ENCODE data around the gene IMMP2L. TPM values are rescaled to one million over a fixed set of nuclear protein-coding genes. Genes with fewer than 3 reads are reported as not detected.

IMMP2L gene
- total and polyA plus RNA-seq, 2 of the 8 experiments (the other 6 are each of a cell fraction or from before 2014, with no cell fraction given) = 2.3 to 10.1 TPM

DNA sequence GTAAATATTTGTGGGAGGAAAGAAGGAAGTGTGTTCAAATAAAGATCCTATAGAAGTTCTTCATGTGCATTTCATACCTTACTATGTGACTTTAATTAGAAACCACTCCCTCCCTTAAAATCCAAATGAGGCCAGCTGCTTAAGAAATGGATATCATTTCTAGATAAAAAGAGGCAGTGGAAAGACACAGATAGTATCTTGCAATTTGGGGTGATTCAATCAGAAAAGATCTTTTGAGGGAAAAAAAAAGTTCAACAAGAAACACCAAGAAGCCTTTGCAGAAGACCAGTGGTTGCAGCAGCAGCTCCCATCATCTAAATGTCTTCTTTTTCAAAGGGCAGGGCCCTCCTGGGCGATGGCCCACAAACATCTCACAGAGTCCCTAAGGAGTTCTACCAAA lies 271.3 kb downstream of the IMMP2L start:
- Histone ChIP-seq H3K18ac (ENCODE audit: extremely low read depth, low read length) (no peak overlapping the region), H3K4me1 (replicated peaks in 1 of 4; ENCODE audit: control insufficient read depth in 3 of 4, insufficient read depth in 4 of 4, low read length in 3 of 4) (no peaks in the 10 kb centered on the region), H2AFZ (ENCODE audit: low read length) (no peak overlapping the region), H2BK5ac (ENCODE audit: low read depth, low read length) (no peak overlapping the region), H3K4me2 (ENCODE audit: insufficient read depth in 1 of 2, low read depth in 2 of 2, low read length in 2 of 2) (no peak overlapping the region), H3K14ac (ENCODE audit: insufficient read length) (no peak overlapping the region), H3K4me3 (ENCODE audit: extremely low read depth in 1 of 4, insufficient read depth in 2 of 4, low read depth in 3 of 4, low read length in 4 of 4) (no peak overlapping the region), H2BK12ac (ENCODE audit: low read depth, low read length) (no peak overlapping the region), H4K8ac (ENCODE audit: extremely low read depth, insufficient read depth, low read length) (no peak overlapping the region), H4K5ac (ENCODE audit: insufficient read length, low read depth, low read length) (no peak overlapping the region), H4K91ac (replicated peaks; ENCODE audit: insufficient read length, low read length) (no peak overlapping the region), H3K4ac (replicated peaks; ENCODE audit: insufficient read length, low read depth, low read length) (no peak overlapping the region), H3K9me3 (ENCODE audit: insufficient read depth in 2 of 2, low read depth in 1 of 2, low read length in 1 of 2) (no peaks in the 10 kb centered on the region), H2BK120ac (replicated peaks; ENCODE audit: low read depth, low read length) (no peak overlapping the region), H3K23me2 (ENCODE audit: low read depth, low read length) (no peaks in the 10 kb centered on the region), H3K79me1 (ENCODE audit: low read depth, low read length) (no peaks in the 10 kb centered on the region), H3K27ac (ENCODE audit: low read depth, low read length) (no peak overlapping the region), H2BK20ac (ENCODE audit: low read length) (no peak overlapping the region), H3K27me3 (replicated peaks in 1 of 4; ENCODE audit: control insufficient read depth in 3 of 4, extremely low read depth in 1 of 4, insufficient read depth in 3 of 4, low read length in 3 of 4) (no peaks in the 10 kb centered on the region), H3K36me3 (ENCODE audit: control insufficient read depth in 2 of 4, insufficient read depth in 4 of 4, low read length in 3 of 4) (no peaks in the 10 kb centered on the region), H3K9ac (replicated peaks in 1 of 4; ENCODE audit: extremely low read depth in 1 of 4, low read depth in 3 of 4, low read length in 3 of 4) (no peak overlapping the region), H3K79me2 (ENCODE audit: control insufficient read depth in 1 of 2, insufficient read depth in 2 of 2, low read length in 2 of 2) (no peaks in the 10 kb centered on the region), H2BK15ac (ENCODE audit: low read length) (no peak overlapping the region), H4K20me1 (replicated peaks in 1 of 2; ENCODE audit: control insufficient read depth in 1 of 2, insufficient read depth in 2 of 2, low read length in 2 of 2) (no peaks in the 10 kb centered on the region), H3K56ac (replicated peaks; ENCODE audit: insufficient read length, low read depth, low read length) (no peak overlapping the region), H2AK5ac (ENCODE audit: low read depth, low read length) (no peak overlapping the region), H3K23ac (ENCODE audit: insufficient read length) (no peak overlapping the region)
- ChIA-PET CTCF (ENCODE audit: partially characterized antibody) (no interaction called here), POLR2A (ENCODE audit: partially characterized antibody) (no interaction called here)
- FAIRE-seq (no peak), DNase-seq (ENCODE audit: low read depth in 1 of 2, low spot score in 2 of 2) (no peak)
- WGBS, 2 experiments (ENCODE audit: extremely low coverage in 1 of 2, insufficient coverage in 1 of 2, insufficient read length in 1 of 2, insufficient replicate concordance in 2 of 2, low coverage in 1 of 2, low lambda C conversion rate in 2 of 2, missing lambda C conversion rate in 1 of 2) = 93% methylated on average over 1 of the region's 1 CpG; no CpG with 5 or more reads in 1 of the 2 experiments
- TF ChIP-seq, protein P1, sequence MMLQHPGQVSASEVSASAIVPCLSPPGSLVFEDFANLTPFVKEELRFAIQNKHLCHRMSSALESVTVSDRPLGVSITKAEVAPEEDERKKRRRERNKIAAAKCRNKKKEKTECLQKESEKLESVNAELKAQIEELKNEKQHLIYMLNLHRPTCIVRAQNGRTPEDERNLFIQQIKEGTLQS (IDR thresholded peaks at IDR 0.05; ENCODE audit: insufficient read depth, low read depth, low read length) = no peak
- TF ChIP-seq EGR1 (IDR thresholded peaks at IDR 0.05; ENCODE audit: borderline replicate concordance, low read depth, low read length) (no peak), CHD2 (IDR thresholded peaks at IDR 0.05; ENCODE audit: low read length) (no peak), BRCA1 (IDR thresholded peaks at IDR 0.05; ENCODE audit: low read depth, low read length) (no peak), RXRA (IDR thresholded peaks at IDR 0.05; ENCODE audit: insufficient read depth, low read depth, low read length) (no peak), CTCF (IDR thresholded peaks at IDR 0.05; ENCODE audit: control extremely low read depth in 1 of 3, insufficient read depth in 1 of 3, low read depth in 1 of 3, low read length in 3 of 3) (no peak), HDAC2 (IDR thresholded peaks at IDR 0.05; ENCODE audit: borderline replicate concordance in 1 of 2, low read depth in 2 of 2, low read length in 2 of 2) (no peak), JUN (IDR thresholded peaks at IDR 0.05; ENCODE audit: low read depth, low read length) (no peak), SAP30 (IDR thresholded peaks at IDR 0.05; ENCODE audit: insufficient read depth, insufficient replicate concordance, low read length) (no peak), USF2 (IDR thresholded peaks at IDR 0.05; ENCODE audit: low read length) (no peak)

All from H1 (cell line).